Measurements from ENCODE around the gene CHMP3. TPM values are rescaled to one million over a fixed set of nuclear protein-coding genes. Genes with fewer than 3 reads are reported as not detected.
"Not testable (repeated sequence)": the region's sequence is repeated elsewhere in the genome, so short reads cannot be mapped to it uniquely, and the experiment has no call there.

The CHMP3 gene
- total and polyA plus RNA-seq, 2 of the 8 experiments (the other 6 are each of a cell fraction or from before 2014, with no cell fraction given): 11.7 to 21.9 TPM

GRCh38 chr2:86549963-86550725 lies 13.1 kb downstream of the CHMP3 start:
- peaks cover 0 to 18% of the 10 kb centered on the region in 2 experiments; a peak in 2 of 4 replicates for H3K79me2 ChIP-seq (ENCODE audit: control insufficient read depth in 1 of 2, insufficient read depth in 2 of 2, low read length in 2 of 2)

More at GRCh38 chr2:86549963-86550725, 13.1 kb downstream of the CHMP3 start:
- H2BK20ac ChIP-seq (ENCODE audit: low read length); DNase-seq (ENCODE audit: low read depth in 1 of 2, low spot score in 2 of 2); H3K27me3 ChIP-seq (replicated peaks in 1 of 4; ENCODE audit: control insufficient read depth in 3 of 4, extremely low read depth in 1 of 4, insufficient read depth in 3 of 4, low read length in 3 of 4); H4K5ac ChIP-seq (ENCODE audit: insufficient read length, low read depth, low read length); H3K56ac ChIP-seq (replicated peaks; ENCODE audit: insufficient read length, low read depth, low read length); H3K27ac ChIP-seq (ENCODE audit: low read depth, low read length); H3K9ac ChIP-seq (replicated peaks in 1 of 4; ENCODE audit: extremely low read depth in 1 of 4, low read depth in 3 of 4, low read length in 3 of 4); H3K23me2 ChIP-seq (ENCODE audit: low read depth, low read length); H2BK12ac ChIP-seq (ENCODE audit: low read depth, low read length); H4K20me1 ChIP-seq (replicated peaks in 1 of 2; ENCODE audit: control insufficient read depth in 1 of 2, insufficient read depth in 2 of 2, low read length in 2 of 2); H3K4ac ChIP-seq (replicated peaks; ENCODE audit: insufficient read length, low read depth, low read length); H2AFZ ChIP-seq (ENCODE audit: low read length); H3K23ac ChIP-seq (ENCODE audit: insufficient read length); POLR2A ChIA-PET (ENCODE audit: partially characterized antibody); H3K4me2 ChIP-seq (ENCODE audit: insufficient read depth in 1 of 2, low read depth in 2 of 2, low read length in 2 of 2); CTCF ChIA-PET (ENCODE audit: partially characterized antibody); FAIRE-seq; H2BK5ac ChIP-seq (ENCODE audit: low read depth, low read length); H3K18ac ChIP-seq (ENCODE audit: extremely low read depth, low read length); H3K4me3 ChIP-seq (ENCODE audit: extremely low read depth in 1 of 4, insufficient read depth in 2 of 4, low read depth in 3 of 4, low read length in 4 of 4); H2BK15ac ChIP-seq (ENCODE audit: low read length); H3K4me1 ChIP-seq (replicated peaks in 1 of 4; ENCODE audit: control insufficient read depth in 3 of 4, insufficient read depth in 4 of 4, low read length in 3 of 4); H4K91ac ChIP-seq (replicated peaks; ENCODE audit: insufficient read length, low read length); H3K79me1 ChIP-seq (ENCODE audit: low read depth, low read length); H3K14ac ChIP-seq (ENCODE audit: insufficient read length); H4K8ac ChIP-seq (ENCODE audit: extremely low read depth, insufficient read depth, low read length); H2BK120ac ChIP-seq (replicated peaks; ENCODE audit: low read depth, low read length); H2AK5ac ChIP-seq (ENCODE audit: low read depth, low read length): not testable (repeated sequence)
- WGBS, 2 experiments (ENCODE audit: extremely low coverage in 1 of 2, insufficient coverage in 1 of 2, insufficient read length in 1 of 2, insufficient replicate concordance in 2 of 2, low coverage in 1 of 2, low lambda C conversion rate in 2 of 2, missing lambda C conversion rate in 1 of 2): 72% methylated on average over 9 of the region's 26 CpGs; no CpG with 5 or more reads in 1 of the 2 experiments
- Histone ChIP-seq H3K36me3 (ENCODE audit: control insufficient read depth in 2 of 4, insufficient read depth in 4 of 4, low read length in 3 of 4) (peaks cover 0 to 39% (median 3%) of the 10 kb centered on the region in 4 experiments; a peak in 3 of 8 replicates), H3K9me3 (ENCODE audit: insufficient read depth in 2 of 2, low read depth in 1 of 2, low read length in 1 of 2) (peaks cover 26 to 46% of the 10 kb centered on the region in 2 experiments)

Measured in H1 (cell line).